IPS-NIHi11 (cell line): Measurements from ENCODE around the gene CLEC3B.
"Not testable (repeated sequence)": the region's sequence is repeated elsewhere in the genome, so short reads cannot be mapped to it uniquely, and the experiment has no call there.

Experiments used
- DNase-seq: peaks from one replicate; pipeline ENCODE4 v3.0.0; 2012; ENCODE audit warnings: mixed read lengths, low spot score

Gene CLEC3B

GRCh38 chr3:45066109-45066801 lies 40.2 kb downstream of the CLEC3B start:
- no peak for DNase-seq

- no peak for DNase-seq
Measured at GRCh38 chr3:45067486-45067885, 41.4 kb downstream of the CLEC3B start.

- DNase-seq, result no peak
Measured at GRCh38 chr3:45067941-45068340, 41.8 kb downstream of the CLEC3B start.

DNA sequence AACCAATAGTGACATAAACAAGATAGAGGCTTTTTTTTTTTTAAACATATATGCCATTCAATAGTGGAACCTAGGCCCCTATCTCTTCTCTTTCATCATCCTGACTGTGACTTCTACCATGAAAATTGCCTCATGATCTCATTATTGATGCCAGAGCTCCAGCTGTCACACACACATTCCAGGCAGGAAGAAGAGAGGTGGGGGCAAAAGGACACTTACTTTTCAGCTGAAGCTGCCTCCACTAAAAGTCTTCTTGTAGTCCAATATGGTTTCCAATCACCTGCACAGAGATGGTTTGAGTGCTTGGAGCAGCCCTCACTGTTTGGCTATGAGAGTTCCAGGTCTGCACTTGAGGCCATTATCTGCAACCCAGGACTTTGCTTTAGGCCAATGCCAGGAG lies 45.0 kb downstream of the CLEC3B start:
- DNase-seq, result no peak

GRCh38 chr3:45075821-45076625 lies 49.9 kb downstream of the CLEC3B start:
- no peak for DNase-seq

- not testable (repeated sequence) for DNase-seq
Measured at GRCh38 chr3:45078256-45078655, 52.2 kb downstream of the CLEC3B start.

DNA sequence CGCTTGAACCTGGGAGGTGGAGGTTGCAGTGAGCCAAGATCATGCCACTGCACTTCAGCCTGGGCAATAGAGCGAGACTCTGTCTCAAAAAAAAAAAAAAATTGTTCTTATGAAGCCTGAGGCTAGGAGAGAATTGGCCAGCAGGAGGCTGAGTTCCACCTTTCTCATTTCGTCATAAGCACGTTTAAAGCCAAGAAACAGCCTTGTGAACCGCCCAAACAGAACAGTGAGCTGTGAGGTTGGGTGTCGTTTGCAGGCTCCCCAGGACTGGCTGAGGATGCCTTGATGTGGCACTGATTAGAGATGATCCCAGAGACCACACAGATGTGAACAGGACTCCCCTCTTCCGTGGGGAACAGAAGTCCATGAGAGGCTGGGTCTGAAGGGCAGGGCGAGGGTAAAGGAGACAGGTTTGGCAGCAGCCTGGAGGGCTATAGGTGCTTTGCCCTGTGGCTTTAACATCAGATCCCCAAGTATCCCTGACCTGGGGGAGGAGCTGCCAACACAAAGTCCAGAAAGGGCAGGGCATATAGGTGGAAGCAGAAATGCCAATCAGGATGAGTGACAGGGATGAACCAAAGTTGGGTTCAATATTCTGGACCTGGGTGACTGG lies 52.9 kb downstream of the CLEC3B start:
- peak; percentile 31 for DNase-seq

- DNase-seq, result no peak
Measured at GRCh38 chr3:45079715-45080114, 53.6 kb downstream of the CLEC3B start.

DNA sequence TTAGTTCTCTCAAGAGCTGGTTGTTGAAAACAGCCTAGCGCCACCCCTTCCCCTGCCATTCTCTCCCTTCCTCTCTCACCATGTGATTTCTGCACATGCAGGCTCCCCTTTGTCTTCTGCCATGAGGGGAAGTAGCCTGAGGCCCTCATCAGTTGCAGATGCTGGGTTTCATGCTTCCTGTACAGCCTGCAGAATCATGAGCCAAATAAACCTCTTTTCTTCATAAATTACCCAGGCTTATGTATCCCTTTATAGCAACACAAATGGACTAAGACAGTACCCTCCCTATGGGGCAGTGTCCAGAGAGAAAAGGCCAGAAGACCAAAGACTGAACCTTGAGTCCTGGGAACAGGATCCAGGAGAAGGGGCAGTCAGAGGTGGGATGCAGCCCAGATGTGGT lies 54.7 kb downstream of the CLEC3B start:
- no peak for DNase-seq

GRCh38 chr3:45081506-45082141 lies 55.5 kb downstream of the CLEC3B start:
- DNase-seq, result no peak

- DNase-seq, result no peak
Measured at GRCh38 chr3:45082142-45082538, 56.0 kb downstream of the CLEC3B start.

- DNase-seq, result no peak
Measured at GRCh38 chr3:45083023-45083422, 56.9 kb downstream of the CLEC3B start.

DNA sequence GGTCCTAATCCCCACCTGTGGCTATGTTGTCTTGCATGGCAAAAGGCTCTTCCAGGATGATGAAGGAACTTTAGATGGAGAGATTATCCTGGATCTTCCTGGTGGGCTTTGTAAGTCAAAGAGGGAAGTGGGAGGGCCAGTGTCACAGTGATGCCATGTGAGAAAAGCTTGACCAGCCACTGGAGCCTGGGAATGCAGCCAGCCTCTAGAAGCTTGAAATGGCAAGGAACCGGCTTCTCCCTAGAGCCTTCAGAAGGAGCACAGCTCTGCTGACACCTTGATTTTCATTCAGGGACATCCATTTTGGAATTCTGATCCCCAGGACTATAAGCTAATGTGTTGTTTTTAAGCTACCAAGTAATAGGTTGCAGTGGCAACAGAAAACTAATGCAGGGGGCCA lies 58.3 kb downstream of the CLEC3B start:
- DNase-seq, result no peak

- DNase-seq, result no peak
Measured at GRCh38 chr3:45084820-45085816, 59.0 kb downstream of the CLEC3B start.
